HPDE6-E6E7 (cell line): ENCODE measurements around the gene MRE11.
"Not testable (repeated sequence)": the region's sequence is repeated elsewhere in the genome, so short reads cannot be mapped to it uniquely, and the experiment has no call there.

Experiments used
- DNase-seq: peaks from one replicate; pipeline ENCODE4 v3.0.0; 2011; ENCODE audit warnings: missing footprints; ENCODE audit errors: extremely low spot score

MRE11 gene

DNA sequence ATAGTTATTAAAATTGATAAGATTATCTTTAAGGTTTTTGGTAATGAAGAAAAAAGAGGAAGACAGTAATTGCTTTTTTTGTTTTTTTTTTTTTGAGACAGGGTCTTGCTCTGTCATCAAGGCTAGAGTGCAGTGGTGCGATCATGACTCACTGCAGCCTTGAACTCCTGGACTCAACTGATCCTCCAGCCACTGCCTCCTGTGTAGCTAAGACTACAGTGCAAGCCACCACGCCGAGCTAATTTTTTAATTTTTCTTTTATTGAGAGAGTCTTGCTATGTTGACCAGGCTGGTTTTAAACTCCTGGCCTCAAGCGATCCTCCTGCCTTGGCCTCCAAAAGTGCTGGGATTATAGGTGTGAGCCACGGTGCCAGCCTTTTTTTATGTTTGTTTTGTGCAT is 12.9 kb upstream of the MRE11 start:
- not testable (repeated sequence) for DNase-seq

DNA sequence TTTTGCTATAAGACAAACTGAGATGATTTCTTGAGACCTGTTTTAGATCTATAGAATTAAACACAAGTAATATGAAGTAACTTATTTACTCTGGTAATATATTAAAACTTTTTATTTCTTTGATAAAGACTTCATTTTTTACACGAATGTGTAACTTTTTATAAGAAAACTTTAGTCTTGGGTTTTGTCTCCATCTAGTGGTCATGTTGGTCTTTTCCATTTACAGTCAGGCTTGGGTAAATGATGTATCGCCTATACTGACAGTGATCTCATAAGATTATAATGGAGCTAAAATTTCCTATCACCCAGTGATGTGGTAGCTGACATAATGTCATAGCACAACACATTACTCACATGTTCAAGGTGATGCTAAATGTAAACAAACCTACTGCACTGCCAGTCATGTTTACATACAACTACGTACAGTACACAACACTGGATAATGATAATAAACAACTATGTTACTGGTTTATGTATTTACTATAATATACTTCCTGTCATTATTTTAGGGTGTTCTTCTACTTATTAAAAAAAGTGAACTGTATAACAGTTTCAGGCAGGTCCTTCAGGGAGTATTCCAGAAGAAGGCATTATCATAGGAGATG is 11.1 kb upstream of the MRE11 start:
- DNase-seq = peak; percentile 33

DNA sequence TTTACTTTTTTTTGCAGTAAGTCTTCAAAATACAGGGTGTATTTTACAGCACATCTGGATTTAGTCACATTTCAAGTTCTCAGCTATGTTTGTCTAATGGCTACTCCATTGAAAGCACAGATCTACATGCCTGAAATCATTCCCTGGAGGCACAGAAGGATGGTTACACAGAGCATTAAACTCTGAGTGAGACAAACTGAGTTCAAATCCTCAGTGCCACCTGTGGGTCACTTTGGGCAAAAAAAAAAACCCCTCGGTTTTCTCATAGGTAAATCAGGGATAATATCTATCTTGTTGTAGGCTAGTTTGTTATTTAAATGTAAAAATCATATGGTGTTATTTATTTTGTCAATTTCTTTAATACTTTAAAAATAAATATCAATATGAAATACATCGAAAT is 7.9 kb upstream of the MRE11 start:
- DNase-seq = no peak

DNA sequence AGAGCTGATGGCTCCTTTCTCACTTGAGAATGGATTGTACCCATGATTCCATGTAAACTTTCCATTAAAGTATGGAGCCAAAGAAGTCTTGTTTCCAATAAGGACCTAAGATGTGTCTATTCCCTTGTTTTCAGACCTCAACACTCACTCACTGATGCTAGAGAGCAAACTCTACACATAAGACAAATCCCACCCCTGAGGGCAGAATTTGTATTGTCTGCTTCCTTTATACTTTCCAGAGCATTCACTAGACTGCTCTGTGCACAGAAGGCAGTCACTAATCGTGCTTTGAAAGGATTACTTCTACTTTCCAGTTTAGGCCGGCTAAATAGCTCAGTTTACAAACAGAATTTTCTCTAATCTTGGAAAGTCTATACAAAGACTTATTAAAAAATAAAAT is 6.5 kb upstream of the MRE11 start:
- no peak for DNase-seq

DNA sequence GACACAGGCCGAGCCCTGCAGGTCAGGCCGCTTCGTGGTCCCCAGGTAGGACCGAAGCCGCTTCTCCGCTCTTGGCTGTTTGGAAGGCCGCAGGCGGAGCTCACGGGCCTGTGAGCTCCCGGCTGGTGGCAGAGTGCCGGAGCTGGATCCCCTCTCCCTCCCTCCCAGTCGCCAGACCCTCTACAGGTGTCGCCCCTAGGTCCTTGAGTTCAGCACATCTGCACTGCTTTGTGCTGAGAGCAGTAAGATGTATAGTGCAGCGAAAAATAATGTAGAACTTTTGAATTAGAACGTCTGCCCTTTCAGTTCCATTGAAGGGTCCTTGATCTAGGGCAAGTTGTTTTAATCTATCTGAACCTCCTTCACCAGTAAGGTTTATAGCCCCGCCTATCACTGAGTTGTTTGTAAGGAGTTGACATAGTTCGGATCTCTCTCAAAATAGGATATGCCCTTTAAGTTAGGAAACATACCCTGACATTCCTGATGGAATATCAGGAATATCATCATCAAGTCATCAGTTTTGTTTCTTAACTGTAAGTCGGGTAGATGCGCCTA is 559 bp upstream of the MRE11 start:
- DNase-seq = no peak

DNA sequence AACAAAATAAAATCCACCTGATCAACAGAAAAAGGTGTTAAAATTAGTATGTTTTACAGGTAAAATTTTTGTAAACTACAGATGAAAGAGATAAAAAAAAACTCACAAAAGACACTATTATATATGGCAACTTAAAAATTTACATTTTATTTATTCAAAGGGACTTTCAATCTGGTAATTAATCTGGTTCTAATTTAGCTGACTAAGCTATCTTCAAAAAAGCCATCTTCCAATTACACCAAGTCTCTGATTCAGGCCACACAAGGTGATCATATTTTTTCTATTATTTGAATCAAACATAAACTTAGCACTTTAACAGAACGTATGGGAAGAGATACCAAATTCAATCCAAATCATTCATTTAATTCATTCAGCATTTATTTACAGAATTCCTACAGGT is 7.6 kb downstream of the MRE11 start:
- no peak for DNase-seq

DNA sequence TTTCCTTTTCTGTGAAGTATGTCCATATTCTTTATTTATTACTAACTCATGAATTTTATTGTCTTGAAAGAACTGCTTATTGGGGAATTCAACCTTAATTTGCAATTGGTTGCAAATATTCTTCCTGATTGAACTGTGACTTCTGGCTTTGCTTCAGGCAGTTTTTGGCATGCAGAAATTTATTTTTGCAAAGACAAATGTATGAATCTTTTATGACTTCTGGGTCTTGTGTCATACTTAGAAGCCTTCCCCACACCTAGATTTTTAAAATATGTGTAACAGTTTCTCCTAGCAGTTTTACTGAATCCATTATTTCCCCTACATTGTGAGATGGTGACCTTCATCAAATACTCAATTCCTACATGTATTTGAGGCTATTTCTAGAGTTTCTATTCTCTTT is 12.3 kb downstream of the MRE11 start:
- no peak for DNase-seq

DNA sequence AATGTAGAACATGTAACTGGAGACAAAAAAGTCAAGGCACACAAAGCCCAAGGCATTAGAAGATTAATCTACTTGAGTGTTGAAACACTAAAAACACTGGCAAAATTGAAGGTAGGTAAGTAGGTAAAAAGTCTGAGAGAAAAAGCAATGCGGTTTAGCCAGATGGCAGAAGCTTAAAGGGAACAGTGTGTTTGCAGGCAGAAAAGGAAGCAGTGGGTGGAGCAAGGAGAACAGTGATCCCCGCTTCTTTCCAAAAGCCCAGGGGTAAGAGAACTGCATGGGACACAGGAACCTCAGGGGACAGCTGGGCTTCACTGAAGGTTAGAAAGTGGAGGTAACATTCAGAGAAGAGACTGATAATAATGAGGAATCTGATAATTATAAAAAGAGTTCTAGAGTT is 16.0 kb downstream of the MRE11 start:
- DNase-seq = no peak

DNA sequence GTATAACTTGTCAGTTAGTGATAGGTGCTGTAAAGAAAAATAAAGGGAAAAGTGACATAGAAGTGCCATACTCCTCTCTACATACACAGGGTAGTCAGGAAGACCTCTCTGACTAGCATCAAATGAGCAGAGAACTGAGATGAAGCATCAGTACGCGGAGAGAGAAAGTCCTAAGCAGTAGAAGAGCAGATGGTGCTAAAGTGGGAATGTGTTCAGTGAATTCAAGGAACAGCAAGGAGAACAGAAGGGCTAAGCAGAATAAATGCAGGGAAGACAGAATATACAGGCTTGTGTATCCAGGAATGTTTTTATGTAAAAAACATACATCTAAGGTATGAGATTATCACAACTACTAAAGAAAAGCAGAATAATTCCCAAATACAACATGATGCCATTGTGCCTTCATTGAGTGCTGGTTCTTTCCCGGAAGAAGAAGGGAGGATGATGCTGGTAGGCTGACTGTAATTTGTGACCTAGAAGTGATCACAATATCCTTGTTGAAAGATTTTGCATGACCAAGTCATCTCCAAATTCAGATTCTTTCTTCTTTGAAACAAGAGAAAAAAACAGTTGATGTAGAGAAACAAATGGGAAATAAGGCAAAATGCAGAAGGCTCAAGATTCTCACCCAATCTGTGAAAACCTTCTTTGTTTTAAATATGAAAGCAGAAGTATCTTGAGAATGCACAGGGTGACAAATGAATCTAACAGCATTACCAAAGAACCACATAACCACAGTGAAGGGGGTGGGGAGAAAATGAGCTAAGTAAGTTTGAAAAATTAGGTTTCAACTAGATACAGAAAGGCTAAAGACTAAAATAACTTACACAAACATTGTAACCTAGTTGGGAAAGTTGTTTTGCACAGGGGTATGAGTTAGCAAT is 20.5 kb downstream of the MRE11 start:
- DNase-seq = no peak

DNA sequence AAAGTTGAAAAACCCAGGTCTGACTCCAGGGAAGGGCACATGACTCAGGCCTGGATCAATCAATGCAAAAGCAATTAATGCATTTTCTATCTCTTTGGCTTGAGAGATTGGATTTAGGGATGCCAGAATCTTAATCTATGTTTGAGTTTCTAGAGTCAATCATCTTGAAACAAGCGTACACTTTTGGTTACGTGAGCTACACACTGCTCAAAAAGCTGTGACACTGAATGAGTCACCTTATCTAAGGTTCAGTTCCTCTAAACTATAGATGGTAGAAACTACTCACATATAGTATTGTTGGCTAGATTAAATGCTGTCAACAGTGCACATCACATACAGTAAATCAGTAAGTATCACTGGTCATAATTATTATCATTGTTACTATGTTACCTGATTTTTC is 24.2 kb downstream of the MRE11 start:
- no peak for DNase-seq

DNA sequence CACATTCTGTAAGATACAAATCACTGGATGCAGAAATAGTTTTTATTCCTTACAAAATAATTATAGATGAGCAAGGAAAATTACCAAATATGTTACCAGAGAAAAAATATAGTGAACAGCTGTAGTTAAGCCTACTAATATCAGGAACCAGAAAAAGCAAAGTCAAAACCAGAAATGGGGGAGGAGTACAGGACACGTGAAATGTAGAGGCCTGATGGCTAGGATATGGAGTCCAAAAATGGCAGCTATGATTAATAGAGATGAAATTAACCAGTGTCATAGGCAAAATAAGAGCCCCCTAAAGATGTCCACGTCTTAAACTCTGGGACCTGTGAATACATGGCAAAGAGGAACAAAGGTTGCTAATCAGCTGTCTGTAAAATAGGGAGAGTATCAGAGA is 34.1 kb downstream of the MRE11 start:
- DNase-seq = no peak

DNA sequence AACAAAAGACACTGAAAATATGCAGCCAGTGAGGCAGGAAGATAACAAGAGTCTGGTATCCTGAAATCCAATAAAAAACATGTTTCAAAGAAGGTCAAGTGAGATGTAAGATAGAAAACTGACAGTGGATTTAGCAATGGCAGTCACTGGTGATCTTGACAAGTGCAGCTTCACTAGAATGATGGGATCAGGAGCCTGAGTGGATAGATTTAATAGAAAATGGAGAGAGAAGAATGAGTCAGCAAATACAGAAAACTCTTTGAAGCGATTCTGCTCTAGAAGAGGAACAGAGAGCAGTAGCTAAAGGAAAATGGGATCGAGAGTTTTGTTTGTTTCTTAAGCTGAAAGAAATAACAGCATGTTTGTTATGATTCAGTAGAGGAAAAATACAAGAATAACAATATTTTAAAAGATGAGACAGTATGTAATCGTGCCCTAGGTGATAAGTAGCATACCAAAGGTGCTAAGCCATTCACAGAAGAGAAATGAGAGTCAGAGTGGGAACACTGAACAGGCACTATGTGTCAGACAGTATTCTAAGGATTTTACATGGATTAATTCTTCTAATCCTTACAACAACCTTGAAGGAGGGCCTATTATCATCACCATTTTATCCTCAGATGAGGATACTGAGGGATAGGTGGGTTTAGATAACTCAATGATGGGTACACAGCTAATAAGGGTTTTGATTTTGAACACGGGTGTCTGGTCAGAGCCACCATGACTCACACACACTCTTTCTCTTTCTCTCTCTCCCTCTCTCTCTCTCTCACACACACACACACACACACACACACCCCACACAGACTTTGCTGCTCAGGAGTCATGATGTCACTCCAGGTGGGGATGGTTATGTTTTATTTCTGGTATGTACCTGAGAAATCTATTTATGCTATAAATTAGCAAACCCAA is 36.3 kb downstream of the MRE11 start:
- DNase-seq = no peak

DNA sequence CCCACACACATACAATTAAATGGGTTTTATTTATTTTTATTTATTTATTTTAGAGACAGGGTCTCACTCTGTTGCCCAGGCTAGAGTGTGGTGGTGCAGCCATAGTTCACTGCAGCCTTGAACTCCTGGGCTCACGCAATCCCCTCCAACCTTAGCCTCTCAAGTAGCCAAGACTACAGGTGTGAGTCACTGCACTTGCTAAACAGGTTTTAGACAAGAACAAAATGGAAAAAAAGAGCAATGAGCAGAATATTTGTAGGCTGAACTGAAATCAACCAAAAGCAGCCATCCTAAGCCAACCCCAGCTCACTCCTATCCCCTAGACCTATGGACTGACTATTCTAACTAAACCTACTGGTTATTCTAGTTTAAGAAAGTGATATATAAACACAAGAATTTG is 37.8 kb downstream of the MRE11 start:
- DNase-seq = peak; percentile 11

DNA sequence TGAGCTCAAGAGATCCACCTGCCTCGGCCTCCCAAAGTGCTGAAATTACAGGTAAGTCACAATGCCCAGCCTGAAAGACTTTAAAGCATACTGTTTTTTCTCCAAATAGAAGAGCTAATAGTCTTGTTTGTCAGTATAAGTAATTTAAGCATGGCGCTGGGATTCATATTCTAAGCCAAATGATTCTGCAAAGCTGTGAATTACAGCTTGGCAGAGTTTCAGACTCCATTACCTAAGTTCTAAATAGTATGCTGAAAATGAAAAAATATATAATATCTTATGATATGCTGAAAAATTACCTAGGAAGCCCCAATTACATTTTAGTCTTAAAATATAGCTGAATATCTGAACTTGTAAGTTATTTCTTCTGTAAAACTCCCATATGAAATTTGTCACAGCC is 39.3 kb downstream of the MRE11 start:
- DNase-seq = no peak

DNA sequence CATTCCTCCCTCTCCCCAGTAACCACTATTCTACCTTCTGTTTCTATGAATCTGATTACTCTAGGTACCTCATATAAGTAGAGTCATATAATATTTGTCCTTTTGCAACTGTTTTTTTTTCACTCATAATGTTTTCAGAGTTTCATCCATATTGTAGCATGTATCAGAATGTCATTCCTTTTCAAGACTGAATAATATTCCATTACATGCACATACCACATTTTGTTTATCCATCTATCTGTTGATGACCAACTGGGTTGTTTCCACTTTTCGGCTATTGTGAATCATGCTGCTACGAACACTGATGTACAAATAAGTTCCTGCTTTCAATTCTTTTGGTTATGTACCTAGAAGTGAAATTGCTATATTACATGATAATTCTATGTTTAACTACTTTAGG is 40.7 kb downstream of the MRE11 start:
- no peak for DNase-seq

DNA sequence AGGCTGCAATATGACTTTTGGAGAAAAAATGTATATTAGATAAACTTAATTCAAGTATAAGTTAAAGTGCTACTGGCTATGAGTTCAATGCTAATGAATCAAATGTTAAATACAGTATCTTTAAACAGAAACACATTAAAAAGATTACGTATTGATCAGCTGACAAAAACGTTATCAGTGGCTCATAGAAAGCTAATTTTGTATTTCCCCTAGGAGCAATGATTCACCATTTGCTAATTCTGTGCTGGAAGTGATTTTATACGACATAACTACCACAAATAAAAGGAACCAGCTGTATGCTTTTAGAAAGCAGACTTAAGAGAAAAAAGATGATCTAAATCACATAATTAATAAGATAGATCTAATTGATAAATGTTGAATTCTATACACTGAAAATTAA is 43.6 kb downstream of the MRE11 start:
- DNase-seq = no peak

DNA sequence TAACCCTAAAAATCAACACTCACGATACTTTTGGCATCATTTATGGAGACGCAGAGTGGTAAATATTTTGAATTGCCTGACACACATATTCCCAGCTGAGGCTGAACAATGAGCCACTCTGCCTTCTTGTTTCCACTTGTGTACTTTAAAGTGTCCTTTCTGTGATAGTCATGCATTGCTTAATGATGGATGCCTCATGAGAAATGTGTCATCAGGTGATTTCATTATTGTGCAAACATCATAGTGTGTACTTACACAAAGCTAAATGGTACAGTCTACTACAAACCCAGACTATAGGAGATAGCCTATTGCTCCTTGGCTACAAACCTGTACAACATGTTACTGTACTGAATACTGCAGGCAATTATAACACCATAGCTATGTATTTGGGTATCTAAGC is 44.2 kb downstream of the MRE11 start:
- DNase-seq = peak; percentile 38

DNA sequence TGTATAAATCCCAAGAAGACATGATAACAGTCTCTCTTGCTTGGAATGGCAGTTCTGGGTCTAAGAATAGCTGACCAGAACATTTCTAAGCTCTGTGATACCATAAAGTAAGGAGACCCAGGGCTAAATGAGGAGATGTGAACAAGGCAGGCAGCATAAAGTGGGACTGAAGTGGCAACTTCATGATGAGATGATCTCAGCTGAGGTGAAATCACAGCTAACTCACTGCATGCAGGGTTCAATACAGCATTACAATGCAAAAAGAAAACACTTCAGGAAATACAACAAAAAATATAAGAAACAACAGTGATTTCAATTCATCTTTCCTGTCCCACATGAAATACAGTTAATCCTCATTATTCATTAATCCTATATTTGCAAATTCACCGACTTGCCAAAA is 44.6 kb downstream of the MRE11 start:
- DNase-seq = no peak

DNA sequence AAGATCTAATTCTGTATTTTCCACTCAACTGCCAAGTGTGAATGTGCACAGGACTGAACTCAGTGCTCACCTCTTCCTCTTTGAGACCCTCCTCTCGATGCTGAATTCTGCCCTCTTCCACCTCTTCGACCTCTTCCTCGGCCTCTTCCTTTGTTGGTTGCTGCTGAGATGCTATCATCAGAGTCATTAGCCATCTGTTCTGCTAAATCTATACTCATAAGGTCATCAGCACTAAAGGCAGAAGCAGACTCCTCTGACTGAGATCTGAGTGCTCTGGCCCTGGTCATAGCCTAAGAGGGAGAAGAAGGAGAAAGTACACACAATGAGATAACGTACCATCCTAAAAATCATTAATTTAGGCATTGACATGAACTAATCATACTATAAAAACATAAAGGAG is 46.5 kb downstream of the MRE11 start:
- no peak for DNase-seq

DNA sequence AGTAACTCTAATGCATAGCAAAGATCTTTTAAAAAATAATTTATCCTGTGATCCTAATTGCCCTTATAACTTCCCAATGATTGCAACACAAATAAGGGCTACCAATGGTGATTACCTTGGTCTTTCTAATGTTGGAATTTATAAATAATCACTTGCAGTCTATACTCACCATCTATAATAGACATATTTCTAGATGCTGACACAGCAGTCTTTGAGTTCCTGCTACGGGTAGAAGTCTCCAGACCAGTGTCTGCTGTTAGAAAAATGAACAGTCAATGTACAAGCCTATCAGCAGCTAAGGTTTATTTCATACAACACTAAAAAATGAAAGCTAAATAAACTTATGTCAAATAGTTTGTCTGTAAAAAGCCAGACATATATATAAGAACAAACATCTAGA is 48.0 kb downstream of the MRE11 start:
- DNase-seq = no peak

DNA sequence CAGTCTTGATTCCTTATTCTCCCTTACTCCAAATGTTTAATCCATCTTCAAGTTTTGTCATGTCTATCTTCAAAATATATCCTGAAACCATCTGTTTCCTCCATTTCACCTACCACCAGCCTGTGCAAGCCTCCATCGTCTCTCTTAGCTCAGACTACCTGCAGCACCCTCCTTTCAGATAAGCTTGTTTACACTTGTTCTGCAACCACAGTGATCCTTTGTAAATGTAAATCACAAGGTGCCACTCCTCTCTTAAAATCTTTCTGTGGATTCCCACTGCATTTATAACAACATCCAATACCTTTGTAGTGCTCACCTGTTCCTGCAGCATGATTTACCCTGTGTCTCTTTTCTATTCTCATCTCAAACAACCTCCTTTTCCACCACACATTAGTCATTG is 60.6 kb downstream of the MRE11 start:
- DNase-seq = no peak

DNA sequence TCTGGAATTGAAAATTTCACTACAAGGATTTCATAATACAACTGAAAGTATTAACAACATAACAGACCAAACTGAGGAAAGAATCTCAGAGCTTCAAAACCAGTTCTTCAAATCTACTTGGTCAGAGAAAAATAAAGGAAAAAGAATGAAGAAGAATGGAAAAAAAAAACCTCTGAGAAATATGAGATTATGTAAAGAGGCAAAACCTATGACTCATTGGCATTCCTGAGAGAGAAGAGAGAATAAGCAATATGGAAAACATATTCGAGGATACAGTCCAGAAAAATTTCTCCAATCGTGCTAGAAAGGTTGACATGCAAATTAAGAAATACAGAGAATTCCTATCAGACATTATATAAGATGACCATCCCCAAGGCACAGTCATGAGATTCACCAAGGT is 69.0 kb downstream of the MRE11 start:
- no peak for DNase-seq
